Measurements from ENCODE around the gene CDH24. TPM values are rescaled to one million over a fixed set of nuclear protein-coding genes. Genes with fewer than 3 reads are reported as not detected.

Gene CDH24
- total RNA-seq, 2 donors from 2014 or later, result 4.9 to 9.9 TPM

DNA sequence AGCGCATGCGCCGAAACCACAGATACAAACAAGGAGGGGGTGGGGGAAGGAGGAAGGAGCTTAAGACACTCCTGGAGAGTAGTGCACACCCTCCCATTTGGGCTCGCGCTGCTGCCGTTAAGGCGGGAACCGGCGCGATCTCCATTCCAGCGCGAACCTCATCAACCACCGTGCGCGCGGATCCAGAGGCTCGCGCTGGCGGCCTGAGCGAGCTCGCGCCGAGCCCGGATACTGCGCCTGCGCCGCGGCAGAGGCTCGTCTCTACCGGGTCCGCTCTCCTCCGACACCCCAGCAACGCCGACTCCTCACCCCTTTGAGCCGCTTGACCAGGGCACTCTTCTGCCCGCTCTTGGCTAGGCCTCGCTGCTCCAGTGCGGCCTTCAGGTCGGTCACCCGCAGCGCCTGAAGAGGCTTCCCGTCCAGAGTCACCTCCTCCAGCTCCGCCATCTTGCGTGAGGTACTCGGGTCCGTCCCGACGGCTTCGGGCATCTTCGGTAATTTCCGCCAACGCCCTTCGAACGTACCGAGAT is 37.4 kb upstream of the CDH24 start, which contains the start of gene ACIN1:
Gene ACIN1, minus strand, starts transcription at position 471 of the 530 bp plus-strand sequence. Its CDS starts 24 bp downstream, at position 447.
- WGBS, 2 donors, result 0% methylated on average over 15 to 55 of the region's 55 CpGs
- DNase-seq, result peak in 2 of 4 donors; percentile 74 to 78
- Histone ChIP-seq H3K27me3 (no peaks in the 10 kb centered on the region), H3K4me1 (peaks cover 48% of the 10 kb centered on the region), H3K4me3 (peak within 1 kb of the TSS; percentile 55 to 57), H3K27ac (peak within 1 kb of the TSS; percentile 89 to 97 (median 97)), H3K36me3 (replicated peaks in 1 of 2; ENCODE audit: insufficient read depth in 1 of 2, low read depth in 2 of 2) (peaks cover 0 to 9% of the 10 kb centered on the region in 2 donors), H3K9me3 (no peaks in the 10 kb centered on the region)
- TF ChIP-seq, protein P1, sequence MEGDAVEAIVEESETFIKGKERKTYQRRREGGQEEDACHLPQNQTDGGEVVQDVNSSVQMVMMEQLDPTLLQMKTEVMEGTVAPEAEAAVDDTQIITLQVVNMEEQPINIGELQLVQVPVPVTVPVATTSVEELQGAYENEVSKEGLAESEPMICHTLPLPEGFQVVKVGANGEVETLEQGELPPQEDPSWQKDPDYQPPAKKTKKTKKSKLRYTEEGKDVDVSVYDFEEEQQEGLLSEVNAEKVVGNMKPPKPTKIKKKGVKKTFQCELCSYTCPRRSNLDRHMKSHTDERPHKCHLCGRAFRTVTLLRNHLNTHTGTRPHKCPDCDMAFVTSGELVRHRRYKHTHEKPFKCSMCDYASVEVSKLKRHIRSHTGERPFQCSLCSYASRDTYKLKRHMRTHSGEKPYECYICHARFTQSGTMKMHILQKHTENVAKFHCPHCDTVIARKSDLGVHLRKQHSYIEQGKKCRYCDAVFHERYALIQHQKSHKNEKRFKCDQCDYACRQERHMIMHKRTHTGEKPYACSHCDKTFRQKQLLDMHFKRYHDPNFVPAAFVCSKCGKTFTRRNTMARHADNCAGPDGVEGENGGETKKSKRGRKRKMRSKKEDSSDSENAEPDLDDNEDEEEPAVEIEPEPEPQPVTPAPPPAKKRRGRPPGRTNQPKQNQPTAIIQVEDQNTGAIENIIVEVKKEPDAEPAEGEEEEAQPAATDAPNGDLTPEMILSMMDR (IDR thresholded peaks at IDR 0.05), result peak in 2 of 7 experiments; percentile 0 to 1
- peak; percentile 42 to 79 (median 69) for TF ChIP-seq POLR2A (IDR thresholded peaks at IDR 0.05)
- ATAC-seq, result peak; percentile 55
- intact Hi-C loops (cut with DNase I), result no loop called here

DNA sequence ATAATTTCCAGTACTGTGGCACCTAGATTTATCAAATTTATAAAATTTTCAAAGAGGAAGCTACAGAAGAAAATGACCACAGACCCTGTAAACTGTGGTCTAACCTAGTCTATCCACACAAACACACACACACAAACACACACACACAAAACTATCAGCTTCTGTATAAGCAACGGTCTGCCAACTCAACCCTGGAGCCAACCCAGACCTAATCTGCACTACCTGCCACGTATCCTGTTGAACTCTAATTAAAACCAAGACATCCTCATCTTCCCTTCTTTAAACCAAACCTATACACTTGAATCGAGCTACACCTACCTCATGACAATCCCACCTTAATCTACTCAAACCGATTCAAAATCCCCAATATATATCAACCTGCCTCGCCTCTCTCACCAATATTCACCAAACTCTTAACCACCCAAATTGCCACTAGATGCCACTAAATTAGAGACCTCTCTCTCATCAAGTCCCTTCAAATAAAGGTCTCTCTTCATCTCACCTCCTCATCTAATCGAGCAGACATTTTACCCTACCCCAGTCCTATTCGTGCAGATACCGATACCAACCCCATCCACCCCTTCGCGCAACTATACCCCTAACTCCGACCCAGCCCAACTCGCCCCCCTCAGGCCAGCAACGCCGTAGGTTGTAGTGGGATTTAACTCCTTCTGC is 36.8 kb upstream of the CDH24 start:
- Histone ChIP-seq H3K4me3 (peak overlapping the region; percentile 31 to 55), H3K27me3 (no peaks in the 10 kb centered on the region), H3K27ac (peak overlapping the region; percentile 89 to 97 (median 97)), H3K36me3 (replicated peaks in 1 of 2; ENCODE audit: insufficient read depth in 1 of 2, low read depth in 2 of 2) (peaks cover 0 to 14% of the 10 kb centered on the region in 2 donors), H3K9me3 (no peaks in the 10 kb centered on the region), H3K4me1 (peaks cover 41% of the 10 kb centered on the region)
- intact Hi-C loops (cut with DNase I), result no loop called here
- DNase-seq (no peak), ATAC-seq (no peak)
- WGBS, 2 donors, result 0 to 1% methylated on average over 14 of the region's 14 CpGs
- TF ChIP-seq, protein P1 (IDR thresholded peaks at IDR 0.05), result peak in 2 of 7 experiments; percentile 9 to 12
- no peak for TF ChIP-seq POLR2A (IDR thresholded peaks at IDR 0.05)

GRCh38 chr14:23093526-23093925 is 36.2 kb upstream of the CDH24 start:
- H3K36me3 ChIP-seq (replicated peaks in 1 of 2; ENCODE audit: insufficient read depth in 1 of 2, low read depth in 2 of 2), result peaks cover 0 to 17% of the 10 kb centered on the region in 2 donors
- no peak overlapping the region for H3K27ac ChIP-seq
- no peaks in the 10 kb centered on the region for H3K9me3 ChIP-seq
- ATAC-seq (no peak), DNase-seq (no peak)
- H3K4me1 ChIP-seq, result peaks cover 35% of the 10 kb centered on the region
- intact Hi-C loops (cut with DNase I), result no loop called here
- WGBS, 2 donors, result 45 to 54% methylated on average over 2 of the region's 2 CpGs
- H3K27me3 ChIP-seq, result no peaks in the 10 kb centered on the region
- no peak overlapping the region for H3K4me3 ChIP-seq
- TF ChIP-seq, protein P1 (IDR thresholded peaks at IDR 0.05), result no peak
- no peak for TF ChIP-seq POLR2A (IDR thresholded peaks at IDR 0.05)

GRCh38 chr14:23093104-23093503 is 35.8 kb upstream of the CDH24 start:
- WGBS, 2 donors, result 66 to 72% methylated on average over 2 of the region's 2 CpGs
- H3K4me3 ChIP-seq, result no peak overlapping the region
- DNase-seq (no peak), ATAC-seq (no peak)
- intact Hi-C loops (cut with DNase I), result no loop called here
- no peaks in the 10 kb centered on the region for H3K9me3 ChIP-seq
- H3K27ac ChIP-seq, result no peak overlapping the region
- no peaks in the 10 kb centered on the region for H3K27me3 ChIP-seq
- TF ChIP-seq, protein P1 (IDR thresholded peaks at IDR 0.05), result no peak
- TF ChIP-seq POLR2A (IDR thresholded peaks at IDR 0.05), result no peak
- peaks cover 31% of the 10 kb centered on the region for H3K4me1 ChIP-seq
- peaks cover 0 to 17% of the 10 kb centered on the region in 2 donors for H3K36me3 ChIP-seq (replicated peaks in 1 of 2; ENCODE audit: insufficient read depth in 1 of 2, low read depth in 2 of 2)

Data from body of pancreas (tissue), 4 donors.